Activated T-helper 2 cell treated with anti-CD3 and anti-CD28 coated beads, Interferon-gamma antibody, Interleukin-2, Interleukin-4, amounts not matched to agents 10 μg/mL and 5 μg/mL and 100 μg/mL, durations not matched to agents 14 hours and 24 hours and 36 hours (primary cell): ENCODE data around the gene MGAT4B. TPM values are rescaled to one million over a fixed set of nuclear protein-coding genes. Genes with fewer than 3 reads are reported as not detected.

ENCODE experiments used
- DNase-seq: peaks from one replicate; pipeline ENCODE4 v3.0.0; 2021; ENCODE audit warnings: low spot score
- H3K27ac Mint-ChIP-seq: one replicate; pipeline ENCODE4 v1.8.0; 2021; ENCODE audit warnings: mixed read lengths
- H3K27me3 Mint-ChIP-seq: one replicate; pipeline ENCODE4 v1.8.0; 2021; ENCODE audit warnings: low read depth, mixed read lengths
- H3K36me3 Mint-ChIP-seq: one replicate; pipeline ENCODE4 v1.8.0; 2021; ENCODE audit warnings: low read depth, mixed read lengths
- H3K4me1 Mint-ChIP-seq: one replicate; pipeline ENCODE4 v1.8.0; 2021; ENCODE audit warnings: low read depth, mixed read lengths
- H3K4me3 Mint-ChIP-seq: one replicate; pipeline ENCODE4 v1.8.0; 2021; ENCODE audit warnings: low read depth, mild to moderate bottlenecking, moderate library complexity, mixed read lengths
- H3K9me3 Mint-ChIP-seq: one replicate; pipeline ENCODE4 v1.8.0; 2021; ENCODE audit warnings: mixed read lengths
- intact Hi-C: fragments of 100-400 bp; cut with micrococcal nuclease; formaldehyde crosslinking; loops from one replicate; pipeline ENCODE4 v1.15.1; 2023
- total RNA-seq: library from RNA; stranded (reverse); gene quantifications from 2 replicates; pipeline ENCODE4 v1.2.3, GENCODE V29; 2022

The MGAT4B gene
- total RNA-seq, 1 donor from 2014 or later, result 135 TPM

DNA sequence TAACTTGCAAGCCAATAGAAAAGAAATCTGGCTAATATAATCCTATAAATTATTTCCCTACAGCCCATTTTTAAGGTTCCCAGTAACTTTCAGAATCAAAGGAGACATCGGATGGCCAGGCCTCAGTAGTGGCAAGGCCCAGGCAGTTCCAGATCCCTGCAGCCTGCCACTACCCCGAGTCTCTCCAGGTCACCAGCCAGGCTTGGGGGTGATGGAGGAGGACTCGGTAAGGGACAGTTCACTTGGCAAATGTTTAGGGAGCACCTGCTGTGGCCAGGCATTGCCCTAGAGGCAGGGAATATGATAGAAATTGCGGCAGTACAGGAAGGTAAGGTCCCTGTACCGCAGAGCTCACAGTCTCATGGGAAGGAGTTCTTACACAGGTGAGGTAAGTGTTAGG is 28.1 kb downstream of the MGAT4B start:
- no peak for DNase-seq
- H3K4me1 Mint-ChIP-seq, result peaks cover 2% of the 10 kb centered on the region
- H3K27ac Mint-ChIP-seq, result no peak overlapping the region
- intact Hi-C loops, result no loop called here
- no peak overlapping the region for H3K4me3 Mint-ChIP-seq
- H3K9me3 Mint-ChIP-seq, result no peaks in the 10 kb centered on the region
- H3K36me3 Mint-ChIP-seq, result peaks cover 35% of the 10 kb centered on the region
- no peaks in the 10 kb centered on the region for H3K27me3 Mint-ChIP-seq

DNA sequence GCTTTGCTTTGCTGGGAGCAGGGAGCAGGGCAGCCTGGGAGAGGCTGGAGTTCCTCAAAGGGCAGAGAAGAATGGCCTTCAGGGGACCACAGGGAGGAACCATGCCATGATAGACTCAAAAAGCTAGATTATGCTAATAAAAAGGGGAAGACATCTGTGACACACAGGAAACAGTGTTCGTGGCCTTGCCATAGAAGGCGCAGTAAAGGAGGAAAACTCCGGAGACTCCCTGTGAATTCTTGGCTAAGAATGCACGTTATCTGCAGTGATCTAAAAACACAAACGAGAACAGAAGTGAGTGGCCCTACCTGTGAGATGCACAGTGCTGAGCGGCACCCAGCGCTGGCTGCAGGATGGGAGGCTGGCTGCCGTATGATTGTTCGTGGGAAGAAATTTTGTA is 28.8 kb downstream of the MGAT4B start:
- intact Hi-C loops, result no loop called here
- Mint-ChIP-seq H3K27me3 (no peaks in the 10 kb centered on the region), H3K36me3 (peaks cover 42% of the 10 kb centered on the region), H3K4me3 (no peak overlapping the region), H3K9me3 (no peaks in the 10 kb centered on the region), H3K4me1 (peaks cover 2% of the 10 kb centered on the region), H3K27ac (no peak overlapping the region)
- DNase-seq, result no peak

DNA sequence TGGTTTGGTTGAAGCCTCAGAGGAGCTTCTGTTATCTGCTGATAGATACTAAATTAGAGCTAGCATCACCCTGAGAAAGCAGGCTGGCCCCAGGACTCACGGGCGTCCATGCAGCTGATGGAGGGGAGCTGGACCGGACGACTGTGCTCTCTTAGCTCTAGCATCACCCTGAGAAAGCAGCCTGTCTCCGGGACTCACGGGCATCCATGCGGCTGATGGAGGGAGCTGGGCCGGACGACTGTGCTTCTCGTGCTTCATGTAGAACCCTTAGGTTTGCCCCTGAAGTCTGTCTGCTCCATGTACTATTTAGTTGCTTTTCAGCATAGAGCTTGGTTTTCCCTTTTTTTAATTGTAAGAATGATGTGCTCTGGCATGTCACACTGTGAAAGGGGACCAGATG is 29.2 kb downstream of the MGAT4B start:
- intact Hi-C loops, result no loop called here
- H3K27ac Mint-ChIP-seq, result no peak overlapping the region

DNA sequence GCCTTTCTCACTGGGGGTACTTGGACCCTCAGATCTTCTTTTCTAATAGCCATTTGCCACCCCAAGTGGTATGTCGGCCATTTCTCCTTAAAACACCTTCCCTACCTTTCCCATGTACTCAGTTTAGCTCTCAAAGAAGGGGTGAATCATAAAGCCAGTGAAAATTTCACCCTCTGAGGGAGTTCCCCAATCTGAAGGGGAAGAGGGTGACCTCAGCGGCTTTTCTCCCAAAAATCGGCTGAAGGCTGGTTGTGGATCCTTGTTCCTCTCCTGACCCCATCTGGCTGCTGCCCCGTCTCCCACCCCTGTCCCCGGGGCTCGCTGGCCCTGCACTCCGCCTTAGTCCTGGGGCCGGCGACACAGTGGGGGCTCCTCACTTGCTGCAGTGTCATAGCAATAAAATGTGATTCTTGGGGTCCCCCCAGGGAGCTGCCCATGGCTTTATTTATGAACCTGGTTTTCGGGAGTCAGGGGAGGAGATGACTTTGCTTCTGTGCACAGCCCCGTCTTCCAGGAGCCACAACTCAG is 30.2 kb downstream of the MGAT4B start:
- DNase-seq, result no peak
- Mint-ChIP-seq H3K4me3 (no peak overlapping the region), H3K9me3 (no peaks in the 10 kb centered on the region), H3K27me3 (no peaks in the 10 kb centered on the region), H3K27ac (no peak overlapping the region), H3K4me1 (no peaks in the 10 kb centered on the region), H3K36me3 (peaks cover 53% of the 10 kb centered on the region)
- intact Hi-C loops, result no loop called here

More for the DNA sequence above, 29.2 kb downstream of the MGAT4B start:
- Mint-ChIP-seq H3K4me3 (no peak overlapping the region), H3K9me3 (no peaks in the 10 kb centered on the region), H3K27me3 (no peaks in the 10 kb centered on the region), H3K4me1 (peaks cover 2% of the 10 kb centered on the region), H3K36me3 (peaks cover 47% of the 10 kb centered on the region)
- no peak for DNase-seq

DNA sequence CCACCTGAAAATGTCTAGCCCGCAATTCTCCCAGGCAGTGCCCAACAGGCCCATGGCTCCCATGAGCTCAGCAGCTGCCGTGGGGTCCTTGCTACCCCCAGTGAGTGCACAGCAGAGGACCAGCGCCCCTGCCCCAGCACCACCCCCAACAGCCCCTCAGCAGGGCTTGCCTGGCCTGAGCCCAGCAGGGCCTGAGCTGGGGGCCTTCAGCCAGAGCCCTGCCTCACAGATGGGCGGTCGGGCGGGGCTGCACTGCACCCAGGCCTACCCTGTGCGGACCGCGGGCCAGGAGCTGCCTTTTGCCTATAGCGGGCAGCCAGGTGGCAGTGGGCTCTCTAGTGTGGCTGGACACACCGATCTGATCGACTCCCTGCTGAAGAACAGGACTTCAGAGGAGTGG is 32.2 kb downstream of the MGAT4B start:
- H3K4me1 Mint-ChIP-seq, result no peaks in the 10 kb centered on the region
- intact Hi-C loops, result no loop called here
- peaks cover 67% of the 10 kb centered on the region for H3K36me3 Mint-ChIP-seq
- no peak overlapping the region for H3K4me3 Mint-ChIP-seq
- no peak for DNase-seq
- H3K27ac Mint-ChIP-seq, result no peak overlapping the region
- H3K27me3 Mint-ChIP-seq, result no peaks in the 10 kb centered on the region
- H3K9me3 Mint-ChIP-seq, result no peaks in the 10 kb centered on the region

DNA sequence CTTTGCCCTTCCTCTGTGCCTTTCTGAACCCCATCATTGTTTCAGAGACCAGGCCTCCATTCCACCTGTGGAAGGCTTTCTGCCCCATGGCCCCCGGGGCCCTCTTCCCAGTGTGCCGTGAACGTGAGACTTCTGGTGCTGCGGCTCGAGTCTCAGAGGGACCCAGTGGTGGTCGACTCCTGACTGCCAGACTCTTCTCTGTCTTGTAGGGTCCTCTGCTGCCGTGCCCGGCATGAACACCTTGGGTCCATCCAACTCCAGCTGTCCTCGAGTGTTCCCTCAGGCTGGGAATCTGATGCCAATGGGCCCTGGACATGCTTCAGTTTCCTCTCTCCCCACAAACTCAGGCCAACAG is 33.0 kb downstream of the MGAT4B start:
- no peak overlapping the region for H3K27ac Mint-ChIP-seq
- H3K9me3 Mint-ChIP-seq, result no peaks in the 10 kb centered on the region
- intact Hi-C loops, result no loop called here
- peaks cover 70% of the 10 kb centered on the region for H3K36me3 Mint-ChIP-seq
- no peak for DNase-seq
- no peaks in the 10 kb centered on the region for H3K27me3 Mint-ChIP-seq
- H3K4me1 Mint-ChIP-seq, result peaks cover 2% of the 10 kb centered on the region
- no peak overlapping the region for H3K4me3 Mint-ChIP-seq

DNA sequence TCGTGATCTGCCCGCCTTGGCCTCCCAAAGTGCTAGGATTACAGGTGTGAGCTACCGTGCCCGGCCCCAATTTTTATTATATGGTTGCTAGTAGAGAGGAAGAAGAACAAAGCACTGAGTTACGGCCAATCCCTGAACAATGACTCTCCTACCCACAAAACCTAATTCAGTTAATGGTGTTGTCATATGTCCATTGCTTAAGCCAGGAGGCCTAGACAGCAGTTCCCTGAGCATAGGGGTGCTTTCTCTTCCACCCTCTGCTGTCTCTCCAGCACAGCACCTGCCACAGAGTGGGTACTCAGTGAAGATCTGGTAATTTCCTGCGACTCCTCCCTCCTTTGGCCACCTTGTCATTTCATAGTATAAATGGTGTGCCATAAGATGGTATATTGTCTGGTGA is 34.3 kb downstream of the MGAT4B start:
- DNase-seq, result no peak
- intact Hi-C loops, result no loop called here
- Mint-ChIP-seq H3K4me1 (peaks cover 2% of the 10 kb centered on the region), H3K27me3 (no peaks in the 10 kb centered on the region), H3K36me3 (peaks cover 75% of the 10 kb centered on the region), H3K27ac (no peak overlapping the region), H3K4me3 (no peak overlapping the region), H3K9me3 (no peaks in the 10 kb centered on the region)

DNA sequence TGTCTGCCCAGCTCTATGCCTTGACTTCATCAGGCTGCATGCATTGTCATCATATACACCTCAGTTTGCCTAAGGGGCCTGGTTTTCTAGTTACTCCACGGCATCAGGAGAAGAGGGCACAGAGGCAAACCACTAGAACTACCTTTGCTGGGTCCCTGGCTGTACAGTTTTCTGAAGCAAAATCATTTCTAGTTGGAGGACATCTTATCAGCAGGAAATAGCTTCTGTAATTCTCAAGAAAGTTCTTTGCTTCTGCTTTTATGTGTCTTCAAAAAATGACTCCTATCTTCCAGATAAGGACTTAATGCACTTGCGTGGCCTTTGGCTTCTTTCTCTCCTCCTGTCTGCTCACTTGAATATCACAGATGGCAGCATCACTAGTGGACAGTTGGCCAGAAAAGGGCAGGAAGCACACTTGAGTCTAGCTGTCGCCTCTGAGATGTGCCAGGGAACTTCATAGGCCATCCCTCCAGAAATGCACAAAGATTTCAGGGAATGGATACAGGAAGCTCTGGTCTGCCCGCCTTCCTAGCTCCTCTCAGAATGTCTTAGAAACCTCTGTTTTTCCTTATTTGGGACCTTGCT is 35.3 kb downstream of the MGAT4B start:
- Mint-ChIP-seq H3K36me3 (peaks cover 80% of the 10 kb centered on the region), H3K4me1 (peaks cover 4% of the 10 kb centered on the region), H3K9me3 (no peaks in the 10 kb centered on the region), H3K27me3 (no peaks in the 10 kb centered on the region), H3K27ac (no peak overlapping the region), H3K4me3 (no peak overlapping the region)
- intact Hi-C loops, result no loop called here
- no peak for DNase-seq

DNA sequence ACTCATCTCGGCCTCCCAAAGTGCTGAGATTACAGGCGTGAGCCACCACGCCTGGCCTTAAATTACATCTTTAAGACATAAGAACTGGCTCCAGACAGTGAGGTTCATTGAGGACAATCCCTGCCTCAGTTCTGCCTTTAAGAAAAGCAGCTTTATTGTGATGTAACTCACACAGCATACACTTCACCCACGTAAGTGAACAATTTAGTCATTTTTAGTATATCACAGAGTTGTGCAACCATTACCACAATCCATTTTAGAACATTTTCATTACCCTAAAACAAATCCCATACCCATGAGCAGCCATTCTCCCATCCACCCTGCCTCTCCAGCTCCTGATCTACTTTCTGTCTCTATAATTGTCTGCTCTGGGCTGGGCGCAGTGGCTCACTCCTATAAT is 36.9 kb downstream of the MGAT4B start:
- no peak for DNase-seq
- Mint-ChIP-seq H3K4me1 (peaks cover 10% of the 10 kb centered on the region), H3K4me3 (no peak overlapping the region), H3K27ac (no peak overlapping the region), H3K9me3 (no peaks in the 10 kb centered on the region), H3K36me3 (peaks cover 81% of the 10 kb centered on the region), H3K27me3 (no peaks in the 10 kb centered on the region)
- intact Hi-C loops, result no loop called here

DNA sequence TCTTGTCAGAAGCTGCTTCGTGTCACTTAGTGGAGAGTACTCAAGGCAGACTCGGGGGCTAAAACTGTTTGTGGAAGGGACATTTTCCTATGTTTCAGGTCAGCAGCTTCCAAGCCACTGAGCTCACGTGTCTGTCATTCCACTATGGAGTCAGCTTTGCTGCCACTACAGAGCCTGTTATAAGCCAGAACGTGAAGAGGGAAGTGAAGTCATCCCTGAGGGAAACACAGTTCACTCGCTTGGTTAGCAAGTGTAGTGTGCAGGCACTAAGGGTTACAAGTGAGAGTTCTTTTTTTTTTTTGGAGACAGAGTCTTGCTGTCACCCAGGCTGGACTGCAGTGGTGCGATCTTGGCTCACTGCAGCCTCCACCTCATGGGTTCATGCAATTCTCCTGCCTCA is 37.4 kb downstream of the MGAT4B start:
- Mint-ChIP-seq H3K4me1 (peaks cover 10% of the 10 kb centered on the region), H3K9me3 (no peaks in the 10 kb centered on the region), H3K36me3 (peaks cover 78% of the 10 kb centered on the region), H3K27me3 (no peaks in the 10 kb centered on the region), H3K4me3 (no peak overlapping the region), H3K27ac (no peak overlapping the region)
- intact Hi-C loops, result no loop called here
- no peak for DNase-seq

DNA sequence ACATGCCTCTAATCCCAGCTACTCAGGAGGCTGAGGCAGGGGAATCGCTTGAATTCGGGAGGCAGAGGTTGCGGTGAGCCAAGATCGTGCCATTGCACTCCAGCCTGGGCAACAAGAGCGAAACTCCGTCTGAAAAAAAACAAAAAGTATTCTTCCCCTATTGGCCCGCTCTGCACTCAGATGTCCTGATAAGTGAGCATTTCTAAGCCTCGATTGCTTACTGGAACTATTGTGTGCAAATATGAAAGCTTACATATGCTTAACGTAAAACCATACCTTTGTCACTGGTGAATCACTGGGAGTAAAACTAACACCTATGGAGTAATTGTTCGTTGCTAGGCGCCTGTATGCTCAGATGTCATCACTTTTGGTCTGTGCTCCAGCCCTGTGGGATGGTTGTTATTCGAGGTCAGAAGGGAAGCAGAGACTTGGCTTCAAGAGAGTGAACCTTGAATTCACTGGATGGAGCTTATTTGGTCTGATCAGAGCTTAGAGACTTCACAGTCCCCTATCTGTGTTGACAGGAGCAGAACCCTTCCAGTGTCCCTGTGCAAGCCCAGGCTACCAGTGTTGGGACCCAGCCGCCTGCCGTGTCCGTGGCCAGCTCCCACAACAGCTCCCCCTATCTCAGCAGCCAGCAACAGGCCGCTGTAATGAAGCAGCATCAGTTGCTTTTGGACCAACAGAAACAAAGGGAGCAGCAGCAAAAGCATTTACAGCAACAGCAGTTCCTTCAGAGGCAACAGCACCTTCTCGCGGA is 38.2 kb downstream of the MGAT4B start:
- no peak overlapping the region for H3K4me3 Mint-ChIP-seq
- H3K27ac Mint-ChIP-seq, result no peak overlapping the region
- peaks cover 73% of the 10 kb centered on the region for H3K36me3 Mint-ChIP-seq
- H3K9me3 Mint-ChIP-seq, result no peaks in the 10 kb centered on the region
- no peak for DNase-seq
- H3K4me1 Mint-ChIP-seq, result peaks cover 10% of the 10 kb centered on the region
- intact Hi-C loops, result no loop called here
- no peaks in the 10 kb centered on the region for H3K27me3 Mint-ChIP-seq

DNA sequence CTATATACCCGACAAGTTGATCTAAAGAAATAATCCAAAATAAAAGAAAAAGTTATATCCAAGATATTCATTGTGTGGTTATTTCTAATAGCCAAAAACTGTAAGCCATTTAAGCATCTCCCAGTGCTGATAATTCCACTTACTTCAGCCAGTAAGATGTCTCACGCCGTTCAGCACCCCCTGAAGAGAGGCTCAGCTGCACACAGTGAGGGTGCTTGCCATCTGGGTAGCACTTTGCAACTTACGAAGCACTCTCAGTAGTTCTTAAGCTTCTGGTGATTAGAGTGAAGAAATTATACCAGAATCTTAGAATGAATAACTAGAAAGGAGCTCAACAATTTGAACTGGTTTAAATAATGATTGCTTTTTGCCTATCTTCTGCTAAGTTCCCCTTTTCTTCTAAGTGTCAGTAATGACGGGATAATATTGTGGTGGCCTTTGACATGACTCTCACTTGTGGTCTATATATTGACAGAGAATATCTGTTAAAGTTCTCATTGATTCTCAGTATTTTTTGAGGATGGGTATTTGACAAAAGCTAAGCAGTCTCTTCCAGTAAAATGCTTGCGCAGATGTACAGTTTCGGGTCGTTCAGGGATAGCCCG is 39.1 kb downstream of the MGAT4B start:
- H3K4me3 Mint-ChIP-seq, result no peak overlapping the region
- no peaks in the 10 kb centered on the region for H3K9me3 Mint-ChIP-seq
- peaks cover 19% of the 10 kb centered on the region for H3K4me1 Mint-ChIP-seq
- H3K27me3 Mint-ChIP-seq, result no peaks in the 10 kb centered on the region
- H3K27ac Mint-ChIP-seq, result no peak overlapping the region
- intact Hi-C loops, result no loop called here
- DNase-seq, result no peak
- H3K36me3 Mint-ChIP-seq, result peaks cover 67% of the 10 kb centered on the region

DNA sequence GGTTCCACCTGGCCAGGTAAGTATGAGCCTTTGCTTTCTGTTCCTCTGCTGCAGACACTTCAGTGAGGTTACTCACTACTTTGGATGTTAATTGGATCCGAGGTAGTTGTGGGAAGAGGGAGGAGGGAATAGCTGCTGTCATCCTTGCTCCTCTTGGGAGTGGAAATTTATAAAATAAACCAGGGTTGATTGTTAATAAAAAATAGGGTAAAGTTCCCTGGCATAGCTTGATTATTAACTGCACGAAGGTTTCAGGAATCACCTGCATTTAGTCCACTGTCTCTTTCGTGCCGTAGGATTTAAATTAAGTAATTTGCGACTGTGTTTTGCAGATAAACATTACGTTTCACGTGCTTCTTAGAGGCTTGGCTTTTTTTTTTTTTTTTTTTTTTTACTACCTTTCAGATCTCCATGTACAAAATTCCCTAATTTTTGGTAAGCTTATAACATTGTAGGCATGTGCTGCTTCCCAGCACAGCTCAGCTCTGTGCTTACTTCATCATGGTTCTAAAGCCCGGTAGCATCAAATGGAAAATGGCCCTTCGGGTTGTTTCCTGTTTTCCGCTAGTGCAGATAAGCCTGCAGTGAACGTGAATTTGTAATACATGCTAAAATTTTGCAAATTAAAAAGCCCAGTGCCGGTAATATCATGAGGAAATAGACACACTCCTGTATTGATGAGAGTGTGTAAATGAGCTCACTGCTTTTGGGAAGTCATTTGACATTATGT is 39.8 kb downstream of the MGAT4B start:
- peaks cover 60% of the 10 kb centered on the region for H3K36me3 Mint-ChIP-seq
- no peaks in the 10 kb centered on the region for H3K27me3 Mint-ChIP-seq
- no peak for DNase-seq
- no peaks in the 10 kb centered on the region for H3K9me3 Mint-ChIP-seq
- intact Hi-C loops, result no loop called here
- no peak overlapping the region for H3K27ac Mint-ChIP-seq
- H3K4me1 Mint-ChIP-seq, result peaks cover 26% of the 10 kb centered on the region
- H3K4me3 Mint-ChIP-seq, result no peak overlapping the region
